ENCODE results near the gene SRRM4.

Gene SRRM4

DNA sequence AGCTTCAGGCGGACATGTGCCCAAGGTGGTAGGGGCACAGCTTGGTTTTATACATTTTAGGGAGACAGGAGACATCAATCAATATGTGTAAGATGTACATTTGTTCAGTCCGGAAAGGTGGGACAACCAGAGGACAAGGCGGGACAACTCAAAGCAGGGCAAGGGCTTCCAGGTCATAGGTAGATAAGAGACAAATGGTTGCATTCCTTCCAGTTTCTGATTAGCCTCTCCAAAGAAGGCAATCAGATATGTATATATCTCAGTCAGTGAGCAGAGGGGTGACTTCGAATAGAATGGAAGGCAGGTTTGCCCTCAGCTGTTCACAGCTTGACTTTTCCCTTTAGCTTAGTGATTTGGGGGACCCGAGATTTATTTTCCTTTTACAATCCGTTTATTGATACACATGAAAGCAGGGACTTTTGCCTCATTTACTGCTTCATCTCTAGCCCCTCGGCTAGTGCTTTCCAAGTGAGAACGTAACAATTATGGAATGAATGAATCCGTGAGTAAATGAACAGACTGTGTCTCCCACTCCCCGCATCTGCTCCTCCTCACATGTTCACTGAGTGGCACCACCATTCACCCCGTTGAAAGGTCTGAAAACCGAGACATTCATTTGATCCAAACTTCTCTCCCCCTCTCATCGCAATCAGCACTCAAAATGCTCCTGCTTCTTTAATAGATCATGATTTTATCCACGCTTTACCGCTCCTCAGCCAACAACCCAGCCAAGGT, 190.5 kb downstream of the SRRM4 start:
- DNase-seq = no peak

DNA sequence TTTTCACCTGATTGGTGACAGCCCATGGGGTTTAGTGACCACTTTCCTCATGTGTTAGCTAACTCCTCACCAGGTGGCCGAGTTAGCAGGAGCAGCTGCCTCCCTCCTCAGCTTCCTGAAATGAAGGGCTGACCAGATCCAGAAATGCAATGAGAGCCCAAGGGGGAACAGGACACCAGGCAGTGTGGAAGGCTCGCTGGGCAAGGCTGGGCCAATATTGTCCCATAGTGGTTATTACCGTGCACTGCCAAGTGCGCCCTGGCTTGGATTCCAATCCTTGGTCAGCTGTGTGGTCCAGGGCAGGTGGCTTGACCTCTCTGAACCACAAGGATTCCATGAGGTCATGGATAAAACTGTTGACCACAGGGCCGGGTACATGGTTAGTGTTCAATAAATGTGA, 193.7 kb downstream of the SRRM4 start:
- DNase-seq = no peak

DNA sequence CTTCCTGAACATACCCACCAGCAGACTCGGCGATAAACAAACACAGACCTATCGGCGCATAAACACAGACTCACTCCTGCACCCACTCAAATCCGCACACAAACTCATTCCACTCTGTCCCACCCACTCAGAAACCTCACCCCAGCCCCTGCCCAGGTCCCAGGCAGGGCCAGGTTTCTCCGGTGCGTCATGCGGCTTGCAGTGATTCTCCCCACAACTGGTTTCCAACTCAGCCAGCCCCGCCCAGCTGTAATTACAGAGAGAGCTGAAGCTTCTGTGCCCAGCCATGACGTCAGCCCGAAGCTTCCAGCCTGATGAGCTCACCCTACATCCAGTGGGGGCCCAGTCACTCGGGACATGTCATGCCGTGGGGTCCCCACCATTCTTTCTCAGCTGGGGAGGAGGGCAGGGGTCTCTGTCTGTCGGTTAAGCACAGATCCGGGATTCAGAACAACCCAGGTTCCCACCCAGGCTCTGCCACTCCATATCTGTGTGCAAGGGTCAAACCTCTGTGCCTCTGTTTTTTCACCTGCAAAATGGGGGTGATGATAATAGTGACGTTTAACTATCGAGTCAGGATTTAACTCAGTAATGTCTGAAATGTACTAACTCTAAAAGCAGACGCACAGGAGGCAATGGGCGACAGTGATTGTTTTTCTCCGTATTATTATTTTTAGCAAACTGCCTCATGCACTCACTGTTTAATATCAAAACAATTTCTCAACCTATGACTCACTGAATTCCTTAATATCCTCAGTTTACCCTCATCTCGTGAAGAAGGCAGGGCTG, 195.1 kb downstream of the SRRM4 start:
- DNase-seq = peak; percentile 6

DNA sequence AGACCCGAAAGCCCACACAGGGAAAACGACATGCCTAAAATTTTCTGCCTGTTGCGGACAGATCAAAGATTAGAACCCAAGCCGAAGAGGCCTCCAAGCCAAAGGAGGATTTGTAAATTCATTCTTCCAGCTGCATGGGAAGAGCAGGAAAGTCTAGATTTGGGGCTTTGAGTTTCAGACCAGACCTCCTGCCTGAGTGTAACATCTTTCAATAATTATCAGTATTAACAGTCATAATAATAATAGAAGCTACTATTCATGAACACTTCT, 195.7 kb downstream of the SRRM4 start:
- DNase-seq = no peak

DNA sequence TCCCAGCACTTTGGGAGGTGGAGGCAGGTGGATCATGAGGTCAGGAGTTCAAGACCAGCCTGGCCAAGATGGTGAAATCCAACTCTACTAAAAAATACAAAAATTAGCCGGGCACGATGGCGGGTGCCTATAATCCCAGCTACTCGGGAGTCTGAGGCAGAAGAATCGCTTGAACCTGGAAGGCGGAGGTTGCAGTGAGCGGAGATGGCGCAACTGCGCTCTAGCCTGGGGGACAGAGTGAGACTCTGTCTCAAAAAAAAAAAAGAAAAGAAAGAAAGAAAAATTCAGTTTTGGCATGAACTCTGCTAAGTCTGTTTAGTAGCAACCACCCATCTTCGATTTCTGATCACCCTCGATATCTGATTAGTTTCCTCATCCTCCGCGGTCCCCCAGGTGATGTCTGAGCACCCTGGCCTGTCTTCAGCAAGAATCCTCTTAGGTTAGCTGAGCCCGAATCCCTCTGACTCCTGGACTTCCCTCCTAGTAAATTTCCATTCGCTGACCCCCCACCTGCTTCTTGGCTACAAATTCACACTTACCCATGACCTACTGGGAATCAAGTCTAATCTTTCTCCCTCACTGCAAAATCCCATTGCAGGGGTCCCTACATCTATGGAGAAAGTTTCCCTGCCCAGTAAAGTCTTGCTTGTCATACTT, 196.5 kb downstream of the SRRM4 start:
- no peak for DNase-seq

DNA sequence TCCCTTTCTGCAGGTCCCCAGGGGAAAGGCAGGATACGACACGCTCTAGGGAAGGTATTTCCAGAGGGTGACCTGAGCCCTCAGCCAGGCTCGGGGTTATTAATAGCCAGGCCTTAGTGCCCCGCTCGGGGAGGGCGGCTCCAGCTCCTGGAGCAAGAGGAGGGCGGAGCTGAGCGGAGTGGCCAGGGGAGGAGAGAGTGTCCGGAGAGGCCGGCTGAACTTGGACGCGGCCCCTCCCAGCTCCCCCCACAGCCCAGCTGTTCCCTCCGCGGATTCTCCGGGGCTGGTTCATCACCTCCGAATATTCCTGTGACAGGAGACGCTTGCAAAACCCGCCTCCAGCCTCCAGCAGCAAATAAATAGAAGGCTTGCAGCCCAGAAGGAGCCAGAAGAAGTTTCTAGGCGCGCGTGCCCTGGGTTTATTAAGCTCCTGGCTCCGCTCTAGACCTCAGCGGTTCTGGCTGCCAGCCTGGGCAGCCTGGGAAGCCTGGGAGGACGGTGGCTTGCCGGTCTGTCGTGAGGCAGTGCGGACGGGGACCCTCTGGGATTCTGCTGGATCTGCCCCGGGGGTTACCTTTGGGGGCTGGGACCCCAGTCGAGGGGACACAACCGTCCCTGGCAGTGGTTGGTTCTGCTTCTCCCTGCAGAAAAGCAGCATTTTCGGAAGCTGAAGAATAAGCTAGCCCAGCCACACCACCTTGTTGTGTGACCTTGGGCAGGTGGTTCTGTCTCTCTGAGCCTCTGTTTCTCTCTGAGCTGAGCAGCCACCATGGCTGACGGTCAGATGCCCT, 197.4 kb downstream of the SRRM4 start, which contains the start of gene HSPB8:
Gene HSPB8 (plus strand): TSS at position 388 of the 791 bp plus-strand sequence. CDS start 382 bp downstream, at position 770.
- DNase-seq = peak; percentile 22

- DNase-seq = no peak
Measured at GRCh38 chr12:119179335-119180021, 198.1 kb downstream of the SRRM4 start.

DNA sequence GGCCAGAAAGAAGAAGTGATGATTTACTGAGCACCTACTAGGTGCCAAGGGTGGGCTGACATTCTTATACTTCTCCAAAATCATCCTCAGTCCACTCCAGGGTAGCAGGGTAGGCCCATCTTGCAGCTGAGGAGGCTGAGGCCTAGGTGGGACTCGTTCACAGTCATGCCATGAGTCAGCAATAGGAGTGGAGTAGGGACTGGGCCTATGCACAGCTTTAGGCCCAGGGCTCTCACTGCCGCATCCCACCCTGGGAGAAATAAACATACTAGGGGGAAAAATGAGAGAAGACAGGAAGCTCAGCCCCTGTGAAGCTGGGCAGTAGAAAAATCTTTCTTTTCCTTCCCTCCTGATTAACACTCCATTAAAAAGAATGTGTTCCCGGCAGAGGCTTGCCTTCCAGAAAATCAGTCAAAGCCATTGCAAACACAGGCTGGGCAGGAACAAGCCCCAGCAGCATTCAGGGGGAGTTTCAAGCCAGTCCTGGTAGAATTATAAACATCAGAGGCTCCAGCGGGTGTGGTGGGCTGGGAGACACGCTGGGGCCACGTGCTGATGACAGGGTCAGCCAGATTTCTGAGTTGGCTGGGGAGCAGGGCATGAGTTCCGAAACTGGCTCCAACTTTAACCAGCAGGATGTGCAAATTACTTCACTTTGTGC, 199.2 kb downstream of the SRRM4 start:
- no peak for DNase-seq

GRCh38 chr12:119181202-119181601, 199.9 kb downstream of the SRRM4 start:
- DNase-seq = no peak

- DNase-seq = no peak
Measured at GRCh38 chr12:119181944-119182343, 200.6 kb downstream of the SRRM4 start.

DNA sequence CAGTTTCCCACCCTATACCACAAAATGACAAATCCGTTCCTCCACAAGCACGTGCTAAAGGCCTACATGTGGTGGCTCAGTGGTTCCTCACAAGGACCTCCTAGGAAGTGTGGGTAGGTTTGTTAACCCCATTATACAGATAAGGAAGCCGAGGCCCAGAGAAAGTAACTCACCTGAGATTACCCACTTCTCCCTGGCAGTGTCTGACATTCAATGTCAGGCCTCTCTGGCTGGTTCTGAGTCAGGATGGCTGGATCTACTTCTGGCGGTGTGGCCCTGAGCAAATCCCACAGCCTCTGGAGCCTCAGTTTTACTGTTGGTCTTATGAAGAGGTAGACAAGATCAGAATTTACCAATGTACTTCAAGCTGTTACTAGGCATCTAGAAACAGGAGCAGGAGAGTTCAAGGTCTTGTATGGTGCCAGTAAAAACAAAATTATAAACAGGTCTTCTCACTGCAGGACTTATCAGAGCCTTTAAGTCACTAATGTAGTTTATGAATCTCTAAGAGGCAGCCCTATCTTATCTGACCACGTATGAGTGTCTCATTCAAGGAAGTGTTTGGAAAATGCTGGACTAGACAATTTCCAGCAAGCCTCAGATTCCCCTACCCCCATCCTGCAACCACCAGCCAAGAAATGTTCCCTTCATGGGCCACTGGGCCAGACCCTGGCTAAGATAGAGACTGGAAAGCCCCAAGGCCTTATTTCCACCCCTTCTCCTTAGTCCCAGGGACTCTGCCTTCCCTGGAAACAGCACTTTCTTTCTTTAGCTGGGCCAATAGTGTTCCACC, 201.6 kb downstream of the SRRM4 start:
- DNase-seq = no peak

GRCh38 chr12:119183942-119184695, 202.8 kb downstream of the SRRM4 start:
- no peak for DNase-seq

GRCh38 chr12:119195256-119195655, 213.9 kb downstream of the SRRM4 start:
- no peak for DNase-seq

GRCh38 chr12:119198440-119198839, 217.1 kb downstream of the SRRM4 start:
- DNase-seq = no peak

- DNase-seq = peak; percentile 61
Measured at GRCh38 chr12:119200601-119201000, 219.3 kb downstream of the SRRM4 start.

DNA sequence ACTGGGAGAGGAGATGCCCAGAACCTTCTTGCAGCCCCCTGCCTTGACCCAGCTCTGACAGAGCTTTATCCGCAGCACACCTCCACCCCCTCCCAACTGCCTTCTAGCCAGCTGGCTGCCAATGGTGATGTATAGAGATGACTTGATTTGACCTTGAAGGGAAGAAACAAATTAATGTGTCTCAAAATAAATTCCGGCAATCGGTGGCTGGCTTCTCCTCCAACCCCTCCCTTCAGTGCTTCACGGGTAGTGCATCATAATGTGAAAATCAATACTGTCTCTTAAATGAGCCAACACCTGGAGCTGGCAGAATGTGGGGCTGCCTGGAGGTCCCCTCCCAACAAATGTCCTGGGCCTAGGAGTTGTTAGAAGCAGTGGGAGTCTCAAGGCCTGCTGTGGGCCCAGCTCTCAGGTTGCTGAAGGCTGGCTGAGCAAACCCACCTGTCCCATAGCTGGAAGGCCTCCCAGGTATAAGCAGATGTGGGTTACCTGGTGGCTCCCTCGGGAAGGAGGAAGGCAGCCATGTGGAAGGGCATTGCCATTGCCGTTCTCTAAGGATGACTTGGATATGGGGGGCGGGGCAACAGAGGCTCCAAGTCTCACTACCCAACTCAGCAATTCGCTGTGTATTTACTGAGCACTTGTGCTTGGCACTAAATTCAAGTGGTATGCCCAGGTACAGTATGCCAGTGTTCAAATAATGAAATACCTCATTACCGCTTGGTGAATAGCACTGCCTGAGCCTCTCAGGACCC, 220.6 kb downstream of the SRRM4 start:
- peak; percentile 97 for DNase-seq

GRCh38 chr12:119202544-119202943, 221.2 kb downstream of the SRRM4 start:
- peak; percentile 81 for DNase-seq

GRCh38 chr12:119204131-119204530, 222.8 kb downstream of the SRRM4 start:
- DNase-seq = no peak

DNA sequence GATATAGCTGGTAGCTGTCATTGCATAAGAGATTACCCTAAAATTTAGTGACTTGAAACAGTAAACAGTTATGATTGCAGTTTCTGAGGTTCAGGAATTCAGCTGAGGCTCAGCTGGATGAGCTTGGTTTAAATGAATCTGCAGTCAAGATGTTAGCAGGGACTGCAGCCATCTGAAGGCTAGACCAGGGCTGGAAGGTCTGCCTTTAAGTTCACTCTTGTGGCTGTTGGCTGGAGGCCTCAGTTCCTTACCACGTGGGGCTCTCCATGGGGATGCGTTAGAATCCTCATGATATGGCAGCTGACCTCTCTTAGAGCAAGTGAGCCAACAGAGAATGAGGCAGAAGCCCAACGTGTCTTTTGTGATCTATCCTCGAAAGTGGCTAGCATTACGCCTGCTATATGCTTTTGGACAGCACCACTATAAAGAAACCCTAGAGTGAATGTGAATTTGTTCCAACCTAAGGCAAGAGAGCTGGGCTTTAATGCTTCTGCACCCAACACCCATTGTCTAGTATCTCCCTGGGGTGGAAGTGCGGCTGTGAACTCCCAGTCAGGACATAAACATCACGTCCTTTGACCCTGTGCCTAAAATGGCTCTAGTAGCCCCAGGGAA, 223.4 kb downstream of the SRRM4 start:
- no peak for DNase-seq
